IPS-NIHi7 (cell line): ENCODE data around the gene IL6R.

Experiments used
- DNase-seq: peaks from one replicate; pipeline ENCODE4 v3.0.0; 2012; ENCODE audit warnings: mixed read lengths; ENCODE audit errors: extremely low spot score

IL6R gene

DNA sequence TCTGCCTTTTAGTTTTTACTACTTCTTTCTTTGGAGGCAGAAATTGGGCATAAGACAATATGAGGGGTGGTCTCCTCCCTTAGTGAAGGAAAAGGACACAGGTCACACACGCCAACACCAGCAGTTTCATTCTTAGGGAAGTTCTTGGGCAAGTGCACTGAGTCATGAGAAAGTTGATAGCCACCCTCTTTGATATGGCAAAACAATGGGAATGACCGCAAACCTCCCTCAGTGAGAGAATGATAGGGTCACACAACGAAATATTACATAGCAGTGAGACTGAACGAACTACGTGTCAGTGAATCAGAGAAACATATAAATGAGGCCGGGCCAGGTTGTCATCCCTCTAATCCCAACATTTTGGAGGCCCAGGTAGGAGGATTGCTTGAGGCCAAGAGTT, 20.0 kb downstream of the IL6R start:
- DNase-seq = no peak

GRCh38 chr1:154427173-154428139, 22.3 kb downstream of the IL6R start:
- no peak for DNase-seq

DNA sequence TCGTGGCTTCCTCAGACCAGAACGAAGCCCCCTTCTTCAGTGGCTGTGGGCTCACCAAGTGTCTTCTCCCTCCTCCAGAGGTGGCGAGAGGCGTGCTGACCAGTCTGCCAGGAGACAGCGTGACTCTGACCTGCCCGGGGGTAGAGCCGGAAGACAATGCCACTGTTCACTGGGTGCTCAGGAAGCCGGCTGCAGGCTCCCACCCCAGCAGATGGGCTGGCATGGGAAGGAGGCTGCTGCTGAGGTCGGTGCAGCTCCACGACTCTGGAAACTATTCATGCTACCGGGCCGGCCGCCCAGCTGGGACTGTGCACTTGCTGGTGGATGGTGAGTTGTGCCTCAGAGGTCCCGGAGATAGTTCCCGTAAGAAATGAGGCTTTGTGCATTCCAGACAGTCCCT, 24.0 kb downstream of the IL6R start:
- DNase-seq = no peak

DNA sequence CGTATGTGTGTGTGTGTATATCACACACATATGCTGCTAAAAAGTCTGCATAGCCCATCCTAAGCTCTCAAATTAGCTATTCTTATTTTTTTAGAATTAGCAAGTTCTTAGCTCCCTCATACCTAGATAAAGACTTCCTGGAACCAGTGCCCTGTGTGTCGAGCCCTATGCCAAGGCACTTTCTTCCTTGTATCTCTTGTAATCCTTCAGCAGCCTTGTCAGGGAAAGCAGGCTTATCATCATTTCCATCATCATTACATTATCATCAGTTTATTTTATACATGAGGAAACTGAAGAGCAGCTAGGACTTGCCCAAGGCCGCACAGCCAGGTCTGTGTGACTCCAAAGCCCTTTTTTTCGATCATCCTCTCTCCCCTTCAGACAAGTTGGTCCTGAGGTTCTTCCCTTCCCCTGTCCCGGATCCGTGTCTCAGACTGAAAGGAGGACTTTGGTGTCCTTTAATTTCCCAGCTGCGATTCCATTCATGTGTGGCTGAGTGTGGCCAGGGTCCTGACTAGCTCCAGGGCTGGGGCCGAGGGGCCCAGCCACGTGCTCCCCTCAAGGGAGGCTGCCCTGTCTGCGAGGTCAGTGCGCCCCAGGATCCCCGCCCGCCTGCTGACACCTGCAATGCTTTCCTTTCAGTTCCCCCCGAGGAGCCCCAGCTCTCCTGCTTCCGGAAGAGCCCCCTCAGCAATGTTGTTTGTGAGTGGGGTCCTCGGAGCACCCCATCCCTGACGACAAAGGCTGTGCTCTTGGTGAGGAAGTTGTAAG, 24.9 kb downstream of the IL6R start:
- DNase-seq = no peak

DNA sequence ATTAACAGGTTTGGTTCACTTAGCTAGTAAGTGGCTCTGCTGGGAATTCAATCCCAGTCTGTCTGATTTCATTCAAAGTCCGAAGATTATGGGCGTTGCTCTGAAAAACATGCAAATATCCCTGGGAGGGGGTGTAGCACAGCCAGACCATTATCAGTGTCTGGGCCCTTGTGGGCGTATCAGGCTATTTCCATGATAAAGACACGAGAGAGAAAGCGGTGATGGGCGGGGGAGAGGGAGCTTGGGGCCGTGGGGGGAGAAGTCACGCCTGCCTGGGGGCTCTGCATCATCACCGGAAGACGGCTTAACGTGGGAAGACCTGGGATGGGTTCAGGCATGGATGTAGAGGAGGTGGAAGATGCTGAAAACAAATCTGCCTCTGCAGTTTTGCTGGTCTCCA, 25.8 kb downstream of the IL6R start:
- peak; percentile 57 for DNase-seq

GRCh38 chr1:154431586-154432373, 26.6 kb downstream of the IL6R start:
- DNase-seq = no peak

GRCh38 chr1:154433161-154433764, 28.1 kb downstream of the IL6R start:
- no peak for DNase-seq

DNA sequence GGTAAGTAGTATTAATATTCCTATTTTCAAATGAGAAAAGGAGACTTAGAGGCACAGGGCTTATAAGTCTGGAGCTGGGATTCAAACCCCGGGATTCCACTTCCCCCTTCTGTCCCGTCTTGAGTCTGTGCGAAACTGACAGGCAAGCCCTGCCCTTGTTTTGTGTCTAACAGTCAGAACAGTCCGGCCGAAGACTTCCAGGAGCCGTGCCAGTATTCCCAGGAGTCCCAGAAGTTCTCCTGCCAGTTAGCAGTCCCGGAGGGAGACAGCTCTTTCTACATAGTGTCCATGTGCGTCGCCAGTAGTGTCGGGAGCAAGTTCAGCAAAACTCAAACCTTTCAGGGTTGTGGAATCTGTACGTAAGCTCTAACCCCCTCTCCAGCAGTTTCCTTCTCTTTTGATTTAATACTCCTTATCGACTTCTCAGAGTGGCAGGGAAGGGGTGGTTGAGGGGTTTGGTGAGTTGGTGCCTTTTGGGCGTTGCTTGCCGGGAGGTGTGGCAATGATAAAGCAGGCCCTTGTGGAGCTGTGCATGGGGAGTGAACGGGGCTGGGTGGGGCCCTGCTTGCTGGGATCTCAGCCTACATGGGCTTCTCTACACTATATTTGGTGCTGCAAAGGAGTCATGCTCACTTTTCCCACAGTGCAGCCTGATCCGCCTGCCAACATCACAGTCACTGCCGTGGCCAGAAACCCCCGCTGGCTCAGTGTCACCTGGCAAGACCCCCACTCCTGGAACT, 29.4 kb downstream of the IL6R start:
- DNase-seq = no peak

DNA sequence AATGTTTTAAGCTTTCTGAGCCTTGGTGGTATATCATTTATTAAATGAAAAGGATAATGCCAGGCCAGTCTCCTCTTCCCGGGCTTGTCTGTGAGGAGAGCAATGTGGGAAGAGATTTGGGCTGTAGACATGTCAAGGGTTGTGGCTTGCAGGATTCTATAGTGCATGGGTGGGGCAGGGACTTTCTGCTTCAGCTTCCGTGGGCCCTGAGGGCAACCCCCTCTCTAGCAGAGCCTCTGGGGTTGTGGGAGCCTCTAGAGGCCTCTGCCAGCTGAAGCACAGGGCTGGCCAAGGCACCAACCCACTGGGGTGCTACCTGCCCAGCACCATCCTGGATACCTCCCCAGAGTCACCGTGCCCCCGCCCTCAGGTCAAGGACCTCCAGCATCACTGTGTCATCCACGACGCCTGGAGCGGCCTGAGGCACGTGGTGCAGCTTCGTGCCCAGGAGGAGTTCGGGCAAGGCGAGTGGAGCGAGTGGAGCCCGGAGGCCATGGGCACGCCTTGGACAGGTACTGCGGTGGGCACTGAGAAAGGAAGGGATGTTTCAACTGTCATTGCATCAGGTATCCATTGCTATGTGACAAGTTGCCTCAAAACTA, 30.6 kb downstream of the IL6R start:
- DNase-seq = no peak

GRCh38 chr1:154436433-154436832, 31.3 kb downstream of the IL6R start:
- DNase-seq = no peak

- DNase-seq = no peak
These were observed 35.1 kb downstream of the IL6R start for GRCh38 chr1:154440036-154440804.

DNA sequence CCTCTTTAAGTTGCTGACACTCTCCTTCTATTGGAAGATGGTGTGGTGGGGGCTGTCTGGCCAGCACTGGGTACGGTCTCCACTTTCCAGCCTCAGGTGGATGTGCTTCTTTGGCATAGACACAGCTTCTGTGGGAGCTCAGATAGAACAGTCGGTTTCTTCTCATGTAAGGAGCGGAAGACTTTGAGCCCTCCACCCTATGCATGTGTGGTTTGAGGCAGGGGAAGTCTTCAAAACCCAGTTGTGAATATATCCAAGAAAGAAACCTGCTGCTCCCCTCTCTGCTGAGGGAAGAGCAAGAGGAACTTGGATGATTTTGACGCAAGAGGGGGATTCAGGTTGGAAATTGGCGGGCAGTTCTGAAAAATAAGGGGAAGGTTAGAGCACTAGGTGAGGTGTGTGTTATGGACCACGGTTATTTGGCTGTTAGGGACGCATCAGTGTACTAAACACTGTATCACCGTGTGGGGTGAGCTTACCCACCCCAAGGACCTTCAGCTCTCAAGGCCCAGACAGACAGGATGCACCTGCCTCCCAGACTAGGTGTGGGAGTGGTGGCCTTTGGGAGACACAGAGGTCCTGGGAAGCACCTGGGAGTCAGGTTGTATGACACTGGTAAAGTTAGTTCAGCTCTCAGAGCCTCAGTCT, 36.2 kb downstream of the IL6R start:
- DNase-seq = no peak

DNA sequence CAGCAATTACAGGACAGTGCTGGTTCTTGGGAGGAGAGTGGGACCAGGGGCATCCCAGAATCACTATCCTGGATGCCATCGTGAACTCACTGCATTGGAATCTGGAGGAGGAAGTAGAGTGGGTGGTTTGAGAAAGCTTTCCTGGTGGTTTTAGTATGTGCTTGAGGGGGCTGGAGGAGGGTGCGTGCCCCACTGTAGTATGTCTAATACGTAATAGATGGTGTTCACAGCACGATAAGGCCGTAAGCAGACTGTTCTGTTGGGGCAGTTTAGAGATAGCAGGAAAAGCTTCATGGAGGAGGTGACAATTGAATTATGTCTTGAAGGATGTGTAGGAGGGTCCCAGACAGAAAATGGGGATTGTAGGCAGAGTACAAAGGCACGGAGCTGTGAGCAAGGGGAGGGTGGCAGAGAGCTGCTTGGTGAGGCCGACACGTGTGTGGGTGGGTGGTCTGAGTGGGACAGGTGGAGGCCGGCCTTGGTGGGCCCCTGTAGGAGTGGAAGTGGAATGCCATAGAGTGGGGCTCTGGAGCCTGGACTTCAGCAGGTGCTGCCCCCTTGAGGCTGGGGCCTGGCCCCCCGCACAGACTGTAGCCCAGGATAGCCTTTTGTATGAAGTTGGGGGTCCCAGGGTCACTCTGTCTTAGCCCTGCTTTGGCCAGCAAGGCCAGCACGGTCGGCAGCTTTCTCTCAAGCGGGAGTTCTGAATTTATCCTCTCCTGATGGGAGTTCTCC, 37.0 kb downstream of the IL6R start:
- peak; percentile 66 for DNase-seq

DNA sequence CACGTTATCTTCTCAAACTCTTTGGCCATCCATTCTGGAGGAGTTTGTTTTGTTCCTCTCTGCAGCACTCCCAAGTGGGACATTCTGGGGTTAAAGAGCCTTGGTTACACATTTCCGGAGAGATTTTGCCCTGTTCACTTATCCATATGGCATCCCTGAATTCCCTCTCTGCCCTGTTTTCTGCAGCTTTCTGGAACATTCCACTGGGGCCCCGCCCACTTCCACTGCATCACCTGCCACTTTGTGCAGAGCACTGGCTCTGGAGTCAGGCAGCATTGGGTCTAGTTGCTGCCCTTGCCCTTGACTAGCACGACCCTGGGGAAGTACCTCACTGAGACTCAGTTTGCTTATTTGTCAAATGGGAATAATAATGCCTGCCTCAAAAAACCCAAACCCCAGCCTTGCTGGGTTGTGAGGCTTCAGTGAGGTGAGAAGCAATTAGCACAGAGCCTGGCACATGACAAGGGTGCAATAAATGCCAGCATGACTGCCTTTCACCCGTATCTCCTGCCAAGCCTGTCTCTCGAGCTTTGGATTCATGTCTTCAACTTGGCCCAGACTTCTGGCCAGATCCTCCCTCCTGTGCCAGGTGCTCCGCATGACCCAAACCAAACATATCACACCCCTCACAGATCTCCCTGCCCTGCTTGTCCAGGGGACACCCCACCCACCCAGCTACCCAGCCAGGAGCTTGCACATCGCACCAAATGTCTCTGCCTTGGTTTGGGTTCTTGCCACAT, 38.3 kb downstream of the IL6R start:
- DNase-seq = no peak

GRCh38 chr1:154445040-154445472, 39.9 kb downstream of the IL6R start:
- no peak for DNase-seq

- DNase-seq = no peak
These were observed 41.1 kb downstream of the IL6R start for GRCh38 chr1:154446292-154446691.

DNA sequence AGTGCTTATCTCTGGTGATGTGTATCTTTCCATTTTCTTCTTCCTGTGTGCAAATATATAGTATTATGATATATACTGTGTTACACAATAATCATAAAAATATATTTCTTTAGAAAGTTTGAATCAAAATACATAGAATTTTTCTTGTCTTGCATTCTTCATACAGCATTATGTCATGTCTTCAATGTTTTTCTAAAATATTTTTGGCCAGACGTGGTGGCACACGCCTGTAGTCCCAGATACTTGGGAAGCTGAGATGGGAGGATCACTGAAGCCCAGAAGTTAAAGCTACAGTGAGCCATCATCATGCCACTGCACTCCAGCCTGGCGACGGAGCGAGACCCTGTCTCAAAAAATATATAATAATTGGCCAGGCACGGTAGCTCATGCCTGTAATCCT, 41.6 kb downstream of the IL6R start:
- DNase-seq = no peak

DNA sequence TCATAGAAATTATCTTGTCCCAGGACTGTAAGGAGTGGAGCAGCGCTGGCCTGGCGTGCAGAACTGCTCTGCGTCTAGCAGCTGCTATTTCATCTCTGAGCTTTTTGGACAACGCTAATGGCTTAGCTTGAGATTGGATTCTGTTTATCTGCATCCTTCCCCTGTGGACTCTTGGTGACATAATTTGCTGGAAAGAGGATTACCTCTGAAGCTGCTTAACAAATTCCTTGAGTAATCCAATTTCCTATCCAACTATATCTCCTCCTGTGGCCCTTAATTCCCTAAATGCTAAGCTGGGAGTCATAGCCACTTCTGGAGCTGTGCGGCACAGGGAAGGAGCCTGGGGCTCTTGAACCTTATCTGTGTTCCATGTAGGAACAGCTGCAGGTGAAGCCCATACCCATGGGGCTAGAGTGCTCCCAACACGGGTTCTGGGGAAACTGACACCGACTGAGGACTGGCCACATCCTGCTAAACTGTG, 43.2 kb downstream of the IL6R start:
- DNase-seq = no peak
